H1 (cell line): ENCODE results near the gene RSAD2. TPM values are rescaled to one million over a fixed set of nuclear protein-coding genes. Genes with fewer than 3 reads are reported as not detected.

ENCODE experiments used
- CTCF ChIA-PET: fragments of 300-600 bp; sonication (Branson Sonifier 250); formaldehyde crosslinking; loops from one replicate; lab custom pipeline; 2021; ENCODE audit not compliant: partially characterized antibody; lab: Charles Lee
- POLR2A ChIA-PET: fragments of 300-600 bp; sonication (Branson Sonifier 250); formaldehyde crosslinking; loops from one replicate; lab custom pipeline; 2021; ENCODE audit warnings: inconsistent platforms; ENCODE audit not compliant: partially characterized antibody; lab: Charles Lee
- DNase-seq, 2 experiments: peaks; one replicate each; pipeline versions ENCODE4 v3.0.0 to v3.0.0-alpha.2; 2010 to 2022; ENCODE audit warnings: low spot score in 2 of 2, low read depth in 1 of 2, mixed read lengths in 1 of 2
- FAIRE-seq: peaks from 2 replicates; lab custom pipeline; 2011; peaks lifted over from hg19 to GRCh38; lab: Jason Lieb, UNC
- H2AFZ ChIP-seq: 2 replicates; pipeline ENCODE4 v1.8.1; 2012; ENCODE audit warnings: low read length, inconsistent platforms
- H2AK5ac ChIP-seq: 2 replicates; pipeline ENCODE4 v1.6.1; 2013; ENCODE audit warnings: low read depth, low read length
- H2BK120ac ChIP-seq: replicated peaks from 2 replicates; pipeline ENCODE3; 2013; ENCODE audit warnings: low read depth, low read length, inconsistent platforms
- H2BK12ac ChIP-seq: 2 replicates; pipeline ENCODE4 v1.6.1; 2013; ENCODE audit warnings: low read depth, low read length
- H2BK15ac ChIP-seq: 2 replicates; pipeline ENCODE4 v1.6.1; 2013; ENCODE audit warnings: low read length
- H2BK20ac ChIP-seq: 2 replicates; pipeline ENCODE4 v1.6.1; 2013; ENCODE audit warnings: low read length
- H2BK5ac ChIP-seq: 2 replicates; pipeline ENCODE4 v1.6.1; 2013; ENCODE audit warnings: low read depth, low read length
- H3K14ac ChIP-seq: 2 replicates; pipeline ENCODE4 v1.6.1; 2013; ENCODE audit warnings: inconsistent platforms; ENCODE audit not compliant: insufficient read length
- H3K18ac ChIP-seq: 2 replicates; pipeline ENCODE4 v1.6.1; 2013; ENCODE audit warnings: low read length; ENCODE audit errors: extremely low read depth
- H3K23ac ChIP-seq: 2 replicates; pipeline ENCODE4 v1.6.1; 2013; ENCODE audit warnings: inconsistent platforms; ENCODE audit not compliant: insufficient read length
- H3K23me2 ChIP-seq: 2 replicates; pipeline ENCODE4 v1.6.1; 2013; ENCODE audit warnings: low read depth, low read length
- H3K27ac ChIP-seq: 2 replicates; pipeline ENCODE4 v1.6.1; 2011; ENCODE audit warnings: low read depth, low read length, inconsistent platforms
- H3K27me3 ChIP-seq, 4 experiments: replicated peaks in 1 of 4; 1 replicate in 1 of 4; 2 replicates in 3 of 4; pipeline versions ENCODE4 v1.6.1 to v1.8.1; 2011 to 2013; ENCODE audit warnings: low read length in 3 of 4, mild to moderate bottlenecking in 3 of 4, inconsistent platforms in 2 of 4, mixed read lengths in 2 of 4, moderate library complexity in 1 of 4; ENCODE audit not compliant: control insufficient read depth in 3 of 4, insufficient read depth in 3 of 4; ENCODE audit errors: extremely low read depth in 1 of 4
- H3K36me3 ChIP-seq, 4 experiments: 2 replicates each; pipeline versions ENCODE4 v1.6.1 to v1.8.1; 2011 to 2013; ENCODE audit warnings: mild to moderate bottlenecking in 4 of 4, low read length in 3 of 4, moderate library complexity in 2 of 4, control low read depth in 1 of 4, inconsistent platforms in 1 of 4; ENCODE audit not compliant: insufficient read depth in 4 of 4, control insufficient read depth in 2 of 4
- H3K4ac ChIP-seq: replicated peaks from 2 replicates; pipeline ENCODE3; 2013; ENCODE audit warnings: low read length, low read depth, mixed read lengths, inconsistent platforms; ENCODE audit not compliant: insufficient read length
- H3K4me1 ChIP-seq, 4 experiments: replicated peaks in 1 of 4; 1 replicate in 1 of 4; 2 replicates in 3 of 4; pipeline versions ENCODE4 v1.6.1 to v1.8.1; 2011 to 2013; ENCODE audit warnings: low read length in 3 of 4, inconsistent platforms in 2 of 4, mixed read lengths in 1 of 4; ENCODE audit not compliant: insufficient read depth in 4 of 4, control insufficient read depth in 3 of 4
- H3K4me2 ChIP-seq, 2 experiments: 2 replicates each; pipeline versions ENCODE4 v1.6.1 to v1.8.1; 2011 to 2013; ENCODE audit warnings: low read depth in 2 of 2, low read length in 2 of 2, control low read depth in 1 of 2, inconsistent platforms in 1 of 2, mild to moderate bottlenecking in 1 of 2; ENCODE audit not compliant: insufficient read depth in 1 of 2
- H3K4me3 ChIP-seq, 4 experiments: fragments of 200-600, 300-600 bp in 1 of 4; sonication (generic), shearing (Covaris generic), sonication (Bioruptor Twin) in 1 of 4; 2 replicates each; pipeline versions ENCODE4 v1.5.1 to v1.8.1; 2011 to 2016; ENCODE audit warnings: low read length in 4 of 4, low read depth in 3 of 4, control low read depth in 2 of 4, inconsistent platforms in 2 of 4, mild to moderate bottlenecking in 2 of 4, mixed read lengths in 1 of 4, moderate library complexity in 1 of 4; ENCODE audit not compliant: insufficient read depth in 2 of 4; ENCODE audit errors: extremely low read depth in 1 of 4
- H3K56ac ChIP-seq: replicated peaks from 2 replicates; pipeline ENCODE3; 2013; ENCODE audit warnings: low read depth, mild to moderate bottlenecking, mixed read lengths, low read length, inconsistent platforms; ENCODE audit not compliant: insufficient read length
- H3K79me1 ChIP-seq: 2 replicates; pipeline ENCODE4 v1.6.1; 2013; ENCODE audit warnings: low read depth, low read length, control low read depth
- H3K79me2 ChIP-seq, 2 experiments: 2 replicates each; pipeline versions ENCODE4 v1.6.1 to v1.8.1; 2012 to 2013; ENCODE audit warnings: low read length in 2 of 2, mild to moderate bottlenecking in 2 of 2, inconsistent platforms in 1 of 2; ENCODE audit not compliant: insufficient read depth in 2 of 2, control insufficient read depth in 1 of 2
- H3K9ac ChIP-seq, 4 experiments: replicated peaks in 1 of 4; 1 replicate in 1 of 4; 2 replicates in 3 of 4; pipeline versions ENCODE4 v1.6.1 to v1.8.1; 2011 to 2013; ENCODE audit warnings: low read depth in 3 of 4, low read length in 3 of 4, control low read depth in 2 of 4, mild to moderate bottlenecking in 2 of 4, moderate library complexity in 2 of 4, inconsistent platforms in 1 of 4; ENCODE audit errors: extremely low read depth in 1 of 4
- H3K9me3 ChIP-seq, 2 experiments: 2 replicates each; pipeline versions ENCODE4 v1.6.1 to v1.8.1; 2012 to 2013; ENCODE audit warnings: mild to moderate bottlenecking in 2 of 2, moderate library complexity in 2 of 2, control low read depth in 1 of 2, inconsistent platforms in 1 of 2, low read depth in 1 of 2, low read length in 1 of 2, mixed read lengths in 1 of 2; ENCODE audit not compliant: insufficient read depth in 2 of 2
- H4K20me1 ChIP-seq, 2 experiments: replicated peaks in 1 of 2; 2 replicates each; pipeline versions ENCODE3 to v1.8.1; 2011 to 2013; ENCODE audit warnings: inconsistent platforms in 2 of 2, low read length in 2 of 2, mild to moderate bottlenecking in 1 of 2; ENCODE audit not compliant: insufficient read depth in 2 of 2, control insufficient read depth in 1 of 2
- H4K5ac ChIP-seq: 2 replicates; pipeline ENCODE4 v1.6.1; 2013; ENCODE audit warnings: low read length, low read depth, mixed read lengths, inconsistent platforms; ENCODE audit not compliant: insufficient read length
- H4K8ac ChIP-seq: 2 replicates; pipeline ENCODE4 v1.8.0; 2013; ENCODE audit warnings: mild to moderate bottlenecking, moderate library complexity, low read length, inconsistent platforms; ENCODE audit not compliant: insufficient read depth; ENCODE audit errors: extremely low read depth
- H4K91ac ChIP-seq: replicated peaks from 2 replicates; pipeline ENCODE3; 2013; ENCODE audit warnings: low read length, mixed read lengths, inconsistent platforms; ENCODE audit not compliant: insufficient read length
- ATF3 ChIP-seq: IDR thresholded peaks from 2 replicates; pipeline ENCODE4 v1.6.1; 2011; ENCODE audit warnings: low read depth, mild to moderate bottlenecking, low read length; ENCODE audit not compliant: insufficient read depth
- BCL11A ChIP-seq, 2 experiments: IDR thresholded peaks; one replicate each; pipeline ENCODE4 v1.6.1; 2011; ENCODE audit warnings: low read depth in 2 of 2, low read length in 2 of 2, mild to moderate bottlenecking in 2 of 2
- CBX5 ChIP-seq: fragments of 300-800, 300-1000 bp; sonication (generic); IDR thresholded peaks from 2 replicates; pipeline ENCODE4 v1.7.1; 2016; ENCODE audit warnings: antibody characterized with exemption, low read length, low read depth
- CBX8 ChIP-seq: fragments of 300-800, 300-1000 bp; sonication (generic); IDR thresholded peaks from 2 replicates; pipeline ENCODE4 v1.7.1; 2016; ENCODE audit warnings: low read depth, low read length, borderline replicate concordance
- CTBP2 ChIP-seq: IDR thresholded peaks from 2 replicates; pipeline ENCODE4 v1.7.0; 2011; ENCODE audit warnings: borderline replicate concordance, mild to moderate bottlenecking, moderate library complexity, mixed read lengths, low read length; ENCODE audit not compliant: insufficient read depth, insufficient read length
- FOSL1 ChIP-seq: IDR thresholded peaks from 2 replicates; pipeline ENCODE4 v1.6.1; 2011; ENCODE audit warnings: mild to moderate bottlenecking, low read depth, low read length, moderate library complexity; ENCODE audit not compliant: insufficient read depth
- GTF2F1 ChIP-seq: IDR thresholded peaks from 2 replicates; pipeline ENCODE4 v1.6.1; 2012; ENCODE audit warnings: low read depth, low read length, improper control_type of control experiment, borderline replicate concordance
- JUND ChIP-seq: IDR thresholded peaks from 2 replicates; pipeline ENCODE4 v1.6.1; 2011; ENCODE audit warnings: mild to moderate bottlenecking, improper control_type of control experiment, low read length
- KDM4A ChIP-seq: IDR thresholded peaks from one replicate; pipeline ENCODE4 v1.7.1; 2012; ENCODE audit warnings: low read depth, mild to moderate bottlenecking, moderate library complexity, low read length, inconsistent platforms; ENCODE audit not compliant: severe bottlenecking
- SIN3A ChIP-seq, 2 experiments: IDR thresholded peaks in 1 of 2; conservative IDR thresholded peaks in 1 of 2; 2 replicates each; pipeline ENCODE4 v1.6.1; 2011 to 2012; ENCODE audit warnings: low read length in 2 of 2, improper control_type of control experiment in 1 of 2, low read depth in 1 of 2, mild to moderate bottlenecking in 1 of 2
- SIX5 ChIP-seq: IDR thresholded peaks from 2 replicates; pipeline ENCODE4 v1.6.1; 2011; ENCODE audit warnings: mild to moderate bottlenecking, low read depth, low read length
- TCF12 ChIP-seq: IDR thresholded peaks from 2 replicates; pipeline ENCODE4 v1.6.1; 2011; ENCODE audit warnings: low read depth, mild to moderate bottlenecking, low read length
- WGBS, 2 experiments: shearing (Covaris generic) in 1 of 2; methylation state at CpG; one replicate each; pipeline versions ENCODE4 v1.1.6 to v1.1.7; 2013 to 2015; ENCODE audit warnings: low lambda C conversion rate in 2 of 2, mixed read lengths in 2 of 2, inconsistent platforms in 1 of 2, low coverage in 1 of 2, missing lambda C conversion rate in 1 of 2; ENCODE audit not compliant: insufficient replicate concordance in 2 of 2, insufficient coverage in 1 of 2, insufficient read length in 1 of 2; ENCODE audit errors: extremely low coverage in 1 of 2, missing lambda C conversion rate in 1 of 2; 5-methylcytosine and 5-hydroxymethylcytosine counted together
- polyA plus RNA-seq, 7 experiments: library from polyadenylated mRNA; depleted of rRNA in 3 of 7; stranded (reverse) in 5 of 7; unstranded in 2 of 7; fragments of >200 nt in 5 of 7; fragments of 200-250 nt in 2 of 7; gene quantifications; 1 replicate in 5 of 7; 2 replicates in 1 of 7; 4 replicates in 1 of 7; pipeline versions ENCODE4 v1.2.1 to v1.2.3, GENCODE V29; 2011 to 2013; ENCODE audit warnings: missing spikeins in 2 of 7, mixed read lengths in 2 of 7
- total RNA-seq: library from RNA; stranded (reverse); fragmentation: NEBNext Ultra II Directional; extraction: Animal tissue kit (Norgen Biotek cat#: 25700); gene quantifications from 2 replicates; pipeline ENCODE4 v1.2.1, GENCODE V29; 2021

Gene RSAD2
- total and polyA plus RNA-seq, 2 of the 8 experiments (the other 6 are each of a cell fraction or from before 2014, with no cell fraction given), result not detected

GRCh38 chr2:6926071-6926732, 48.6 kb downstream of the RSAD2 start:
- POLR2A ChIA-PET, result no interaction called here
- no peak overlapping the region for H3K4me2 ChIP-seq
- no peaks in the 10 kb centered on the region for H3K23me2 ChIP-seq
- H3K4ac ChIP-seq, result no peak overlapping the region
- H2BK5ac ChIP-seq, result 0 out of 2 replicates have a peak overlapping the region, but pooled peaks have one; percentile 44
- no peak overlapping the region for H2AFZ ChIP-seq
- no peak overlapping the region for H4K5ac ChIP-seq
- no peak overlapping the region for H3K4me3 ChIP-seq
- no peaks in the 10 kb centered on the region for H3K27me3 ChIP-seq
- H2BK12ac ChIP-seq, result no peak overlapping the region
- 86% methylated on average over 14 of the region's 14 CpGs; no CpG with 5 or more reads in 1 of the 2 experiments for WGBS, 2 experiments
- H4K8ac ChIP-seq, result no peak overlapping the region
- FAIRE-seq, result no peak
- no peak overlapping the region for H3K56ac ChIP-seq
- no peak overlapping the region for H3K23ac ChIP-seq
- CTCF ChIA-PET, result interaction anchor here (1.0 kb wide), 1 partner anchor 9 kb away, joined by 5 read pairs; the partner anchor contains the start of gene RNF144A
- no peak overlapping the region for H2BK120ac ChIP-seq
- no peak overlapping the region for H3K9ac ChIP-seq
- H2BK20ac ChIP-seq, result no peak overlapping the region
- H3K18ac ChIP-seq, result no peak overlapping the region
- H3K9me3 ChIP-seq, result no peaks in the 10 kb centered on the region
- DNase-seq, result peak in 1 of 2 experiments; percentile 43
- H3K36me3 ChIP-seq, result no peaks in the 10 kb centered on the region; a peak in 1 of 8 replicates
- no peak overlapping the region for H3K14ac ChIP-seq
- no peak overlapping the region for H2AK5ac ChIP-seq
- H3K79me1 ChIP-seq, result peaks cover 6% of the 10 kb centered on the region; the same call in 1 of the 2 replicates
- H2BK15ac ChIP-seq, result no peak overlapping the region
- H3K79me2 ChIP-seq, result peaks cover 0 to 17% of the 10 kb centered on the region in 2 experiments; a peak in 2 of 4 replicates
- H4K20me1 ChIP-seq, result peaks cover 3 to 9% of the 10 kb centered on the region in 2 experiments
- H4K91ac ChIP-seq, result no peak overlapping the region
- peaks cover 0 to 5% (median 1%) of the 10 kb centered on the region in 4 experiments; a peak in 5 of 7 replicates for H3K4me1 ChIP-seq
- no peak overlapping the region for H3K27ac ChIP-seq
- TF ChIP-seq CBX8 (no peak), SIN3A (conservative IDR thresholded peaks at IDR 0.05 in 1 of 2, IDR thresholded peaks at IDR 0.05 in 1 of 2; ENCODE audit: low read depth in 1 of 2, low read length in 2 of 2) (no peak), BCL11A (IDR thresholded peaks at IDR 0.05; ENCODE audit: low read depth in 2 of 2, low read length in 2 of 2) (no peak), SIX5 (no peak), ATF3 (no peak), GTF2F1 (no peak), CTBP2 (no peak), CBX5 (no peak), TCF12 (no peak), JUND (no peak), KDM4A (no peak), FOSL1 (no peak)
